B cell (primary cell): ENCODE measurements around the gene CFAP157.

Source experiments
- EZH2 ChIP-seq: IDR thresholded peaks from 2 replicates; pipeline ENCODE4 v1.6.1; 2012; ENCODE audit warnings: borderline replicate concordance, low read depth, mild to moderate bottlenecking, moderate library complexity, low read length; ENCODE audit not compliant: insufficient read depth, poor library complexity, severe bottlenecking
- TF ChIP-seq, protein P1 (sequence below): fragments of 200-600 bp; IDR thresholded peaks from one replicate; pipeline ENCODE4 v1.8.0; 2022; ENCODE audit warnings: antibody characterized with exemption, mild to moderate bottlenecking

DNA sequence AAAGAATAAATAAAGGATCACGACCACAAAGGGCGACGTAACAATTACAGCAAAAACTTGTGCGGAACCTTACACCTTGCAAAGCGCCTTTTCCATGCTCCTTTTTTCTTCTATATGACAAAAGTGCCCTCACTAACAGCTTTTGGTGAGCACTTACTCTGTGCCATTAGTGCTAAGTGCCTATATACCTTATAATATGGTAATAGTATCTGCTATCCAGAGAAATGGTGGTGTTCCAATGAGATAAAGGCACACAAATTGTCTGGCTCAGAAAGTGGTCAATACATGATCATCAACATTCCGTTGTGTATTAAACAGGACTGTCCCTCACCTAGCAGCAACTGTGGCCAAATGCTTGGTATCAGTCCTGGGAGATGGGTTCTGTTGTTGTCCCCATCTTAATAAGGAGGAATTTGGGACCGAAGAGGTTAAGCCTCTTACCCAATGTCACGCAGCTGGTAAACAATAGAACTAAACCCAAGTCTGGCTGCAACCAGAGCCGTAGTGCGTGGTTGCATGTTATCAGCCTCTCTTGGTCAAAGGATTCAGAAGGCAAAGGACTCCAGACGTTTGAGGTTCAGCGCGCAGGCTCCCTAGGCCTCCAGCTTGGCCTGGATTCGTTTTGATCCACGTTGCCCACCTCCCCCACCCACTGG is 28.9 kb downstream of the CFAP157 start:
- TF ChIP-seq, protein P1, sequence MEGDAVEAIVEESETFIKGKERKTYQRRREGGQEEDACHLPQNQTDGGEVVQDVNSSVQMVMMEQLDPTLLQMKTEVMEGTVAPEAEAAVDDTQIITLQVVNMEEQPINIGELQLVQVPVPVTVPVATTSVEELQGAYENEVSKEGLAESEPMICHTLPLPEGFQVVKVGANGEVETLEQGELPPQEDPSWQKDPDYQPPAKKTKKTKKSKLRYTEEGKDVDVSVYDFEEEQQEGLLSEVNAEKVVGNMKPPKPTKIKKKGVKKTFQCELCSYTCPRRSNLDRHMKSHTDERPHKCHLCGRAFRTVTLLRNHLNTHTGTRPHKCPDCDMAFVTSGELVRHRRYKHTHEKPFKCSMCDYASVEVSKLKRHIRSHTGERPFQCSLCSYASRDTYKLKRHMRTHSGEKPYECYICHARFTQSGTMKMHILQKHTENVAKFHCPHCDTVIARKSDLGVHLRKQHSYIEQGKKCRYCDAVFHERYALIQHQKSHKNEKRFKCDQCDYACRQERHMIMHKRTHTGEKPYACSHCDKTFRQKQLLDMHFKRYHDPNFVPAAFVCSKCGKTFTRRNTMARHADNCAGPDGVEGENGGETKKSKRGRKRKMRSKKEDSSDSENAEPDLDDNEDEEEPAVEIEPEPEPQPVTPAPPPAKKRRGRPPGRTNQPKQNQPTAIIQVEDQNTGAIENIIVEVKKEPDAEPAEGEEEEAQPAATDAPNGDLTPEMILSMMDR: no peak
- no peak for TF ChIP-seq EZH2
